HCT116 (cell line): ENCODE measurements around the gene CARD6. TPM values are rescaled to one million over a fixed set of nuclear protein-coding genes. Genes with fewer than 3 reads are reported as not detected.

Experiments used
- ATAC-seq: fragments of 200-7000 bp; cut with Tn5 transposase; 2 replicates; pipeline ENCODE4 v1.9.1; 2020; ENCODE audit warnings: mild to moderate bottlenecking, moderate library complexity
- BruUV-seq: library from RNA; stranded (reverse); fragments of 400-500 nt; replicated peaks from 2 replicates; lab custom pipeline; 2021; lab: Mats Ljungman, UMichigan
- CTCF ChIA-PET: fragments of 300-600 bp; sonication (Branson Sonifier 250); formaldehyde crosslinking; loops from one replicate; lab custom pipeline; 2021; ENCODE audit warnings: antibody characterized with exemption; lab: Charles Lee
- POLR2A ChIA-PET: fragments of 300-600, 350-600 bp; sonication (Branson Sonifier 250); formaldehyde crosslinking; loops from one replicate; lab custom pipeline; 2021; ENCODE audit warnings: antibody characterized with exemption; lab: Charles Lee
- RAD21 ChIA-PET, 2 experiments: fragments of 300-600 bp; sonication (Branson Sonifier 250); formaldehyde crosslinking; loops; one replicate each; lab custom pipeline; 2023; ENCODE audit warnings: low total read pairs in 2 of 2; ENCODE audit not compliant: uncharacterized antibody in 2 of 2, unreplicated experiment in 2 of 2, low non-redundant PET in 1 of 2; lab: Charles Lee
- DNase-seq: peaks from one replicate; pipeline ENCODE4 v3.0.0-alpha.2; 2010; ENCODE audit warnings: low read depth, low spot score
- H2AFZ ChIP-seq: fragments of 200-600 bp; shearing (Covaris generic), sonication (generic); 2 replicates; pipeline ENCODE4 v1.6.1; 2017; ENCODE audit warnings: low read depth, mixed run types, mixed read lengths, antibody characterized with exemption, low read length; ENCODE audit not compliant: poor library complexity, severe bottlenecking
- H3K27ac ChIP-seq: 2 replicates; pipeline ENCODE4 v1.5.1; 2012; ENCODE audit warnings: low read depth, low read length
- H3K27me3 ChIP-seq: fragments of 200-600 bp; sonication (generic); 2 replicates; pipeline ENCODE4 v1.6.1; 2016; ENCODE audit warnings: mixed run types, low read length, mixed read lengths; ENCODE audit not compliant: insufficient read depth
- H3K36me3 ChIP-seq, 2 experiments: fragments of 200-500 bp in 1 of 2; fragments of 200-600 bp in 1 of 2; sonication (Bioruptor generic) in 1 of 2; sonication (generic) in 1 of 2; 2 replicates each; pipeline versions ENCODE4 v1.5.1 to v1.6.1; 2014 to 2016; ENCODE audit warnings: low read length in 2 of 2, inconsistent platforms in 1 of 2, mixed read lengths in 1 of 2, mixed run types in 1 of 2; ENCODE audit not compliant: insufficient read depth in 2 of 2, control insufficient read depth in 1 of 2
- H3K4me1 ChIP-seq, 2 experiments: fragments of 200-600 bp in 1 of 2; sonication (generic) in 1 of 2; 2 replicates each; pipeline versions ENCODE4 v1.5.1 to v1.6.1; 2012 to 2017; ENCODE audit warnings: low read length in 2 of 2, inconsistent platforms in 1 of 2, mild to moderate bottlenecking in 1 of 2, mixed read lengths in 1 of 2, mixed run types in 1 of 2, moderate library complexity in 1 of 2; ENCODE audit not compliant: insufficient read depth in 2 of 2, control insufficient read depth in 1 of 2
- H3K4me2 ChIP-seq: fragments of 200-600 bp; sonication (generic); 2 replicates; pipeline ENCODE4 v1.6.1; 2017; ENCODE audit warnings: mixed run types, low read length, mixed read lengths
- H3K4me3 ChIP-seq, 2 experiments: fragments of 200-600 bp in 1 of 2; sonication (generic) in 1 of 2; replicated peaks in 1 of 2; 2 replicates each; pipeline ENCODE4 v1.5.1; 2011 to 2016; ENCODE audit warnings: low read length in 2 of 2, control low read depth in 1 of 2, low read depth in 1 of 2, mild to moderate bottlenecking in 1 of 2, mixed read lengths in 1 of 2, mixed run types in 1 of 2
- H3K79me2 ChIP-seq: fragments of 200-600 bp; sonication (generic); 2 replicates; pipeline ENCODE4 v1.6.1; 2017; ENCODE audit warnings: mild to moderate bottlenecking, mixed run types, low read length, moderate library complexity, mixed read lengths; ENCODE audit not compliant: insufficient read depth
- H3K9ac ChIP-seq: fragments of 200-600 bp; sonication (generic); 2 replicates; pipeline ENCODE4 v1.6.1; 2016; ENCODE audit warnings: low read length, mixed read lengths
- H3K9me2 ChIP-seq: fragments of 200-600 bp; sonication (generic), shearing (Covaris generic); 2 replicates; pipeline ENCODE4 v1.6.1; 2017; ENCODE audit warnings: mixed run types, mild to moderate bottlenecking, moderate library complexity; ENCODE audit not compliant: insufficient read depth
- H3K9me3 ChIP-seq, 2 experiments: fragments of 200-500 bp in 1 of 2; fragments of 200-600 bp in 1 of 2; sonication (Bioruptor generic) in 1 of 2; sonication (generic) in 1 of 2; 2 replicates each; pipeline ENCODE4 v1.6.1; 2014 to 2017; ENCODE audit warnings: low read length in 2 of 2, mixed read lengths in 2 of 2, inconsistent platforms in 1 of 2, low read depth in 1 of 2, mild to moderate bottlenecking in 1 of 2, mixed run types in 1 of 2, moderate library complexity in 1 of 2; ENCODE audit not compliant: control insufficient read depth in 1 of 2, insufficient read depth in 1 of 2
- H4K20me1 ChIP-seq: fragments of 200-600 bp; sonication (generic), shearing (Covaris generic); 2 replicates; pipeline ENCODE4 v1.6.1; 2017; ENCODE audit warnings: mixed run types, mild to moderate bottlenecking, moderate library complexity; ENCODE audit not compliant: insufficient read depth
- EGR1 ChIP-seq: IDR thresholded peaks from 2 replicates; pipeline ENCODE4 v1.6.1; 2012; ENCODE audit warnings: low read depth
- ELF1 ChIP-seq: IDR thresholded peaks from 2 replicates; pipeline ENCODE4 v1.6.1; 2012; ENCODE audit warnings: low read depth, borderline replicate concordance
- EZH2 ChIP-seq: fragments of 200-600 bp; sonication (generic); IDR thresholded peaks from 2 replicates; pipeline ENCODE4 v1.6.1; 2017; ENCODE audit warnings: antibody characterized with exemption, mixed run types
- EZH2phosphoT487 ChIP-seq: fragments of 200-600 bp; IDR thresholded peaks from 2 replicates; pipeline ENCODE4 v1.6.1; 2018; ENCODE audit warnings: antibody characterized with exemption, borderline replicate concordance
- FOSL1 ChIP-seq: IDR thresholded peaks from 2 replicates; pipeline ENCODE4 v1.6.1; 2012; ENCODE audit warnings: low read depth
- JUND ChIP-seq: IDR thresholded peaks from 2 replicates; pipeline ENCODE4 v1.6.1; 2012
- RAD21 ChIP-seq: IDR thresholded peaks from 2 replicates; pipeline ENCODE4 v1.6.1; 2012; ENCODE audit warnings: low read depth, mild to moderate bottlenecking
- REST ChIP-seq: IDR thresholded peaks from 2 replicates; pipeline ENCODE4 v1.6.1; 2012; ENCODE audit warnings: low read depth
- SIN3A ChIP-seq: IDR thresholded peaks from 2 replicates; pipeline ENCODE4 v1.6.1; 2012; ENCODE audit warnings: low read depth
- SP1 ChIP-seq: IDR thresholded peaks from 2 replicates; pipeline ENCODE4 v1.6.1; 2012; ENCODE audit warnings: low read depth
- SRF ChIP-seq: IDR thresholded peaks from 2 replicates; pipeline ENCODE4 v1.6.1; 2012; ENCODE audit warnings: low read depth
- ZBTB33 ChIP-seq: IDR thresholded peaks from 2 replicates; pipeline ENCODE4 v1.6.1; 2011; ENCODE audit warnings: mild to moderate bottlenecking, low read length, moderate library complexity; ENCODE audit not compliant: insufficient replicate concordance; ENCODE audit errors: extremely low read depth
- ZFX ChIP-seq: fragments of 450-650 bp; IDR thresholded peaks from 2 replicates; pipeline ENCODE4 v1.6.1; 2017
- ZNF274 ChIP-seq: fragments of 200-500 bp; sonication (Bioruptor generic); IDR thresholded peaks from 2 replicates; pipeline ENCODE4 v1.6.1; 2014; ENCODE audit warnings: mild to moderate bottlenecking, low read depth, low read length, inconsistent platforms
- intact Hi-C: fragments of 100-400 bp; cut with micrococcal nuclease; formaldehyde crosslinking; loops from 2 replicates; pipeline ENCODE4 v1.10.0; 2022
- total RNA-seq: library from RNA; stranded (reverse); gene quantifications from one replicate; pipeline ENCODE4 v1.2.1, GENCODE V29; 2021; ENCODE audit not compliant: unreplicated experiment

Gene CARD6
- total RNA-seq, 1 experiment from 2014 or later = not detected

DNA sequence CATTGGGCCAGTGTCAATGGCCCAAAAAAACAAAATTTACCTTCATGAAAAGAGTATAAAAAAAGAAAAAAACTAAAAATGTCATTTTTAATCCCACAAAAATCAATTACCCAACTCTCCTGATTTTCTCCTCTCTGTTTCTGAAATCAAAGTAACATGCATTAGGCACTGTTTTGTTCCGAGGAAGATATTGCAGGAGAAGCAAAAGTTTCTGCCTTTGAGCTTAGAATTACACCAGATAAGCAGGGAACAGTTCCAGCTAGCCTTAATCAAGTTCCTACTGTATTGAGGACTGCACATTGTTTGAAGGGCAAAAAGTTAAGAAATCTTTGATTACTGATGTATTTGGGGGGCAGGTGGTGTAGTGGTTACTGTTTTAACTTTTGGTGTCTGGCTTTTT is 41.9 kb upstream of the CARD6 start:
- RAD21 ChIA-PET = no interaction called here
- BruUV-seq = no TSS peak
- intact Hi-C loops = no loop called here
- POLR2A ChIA-PET = interaction anchor here (0.6 kb wide), 1 partner anchor 265 kb away, joined by 4 read pairs; no protein-coding TSS in a partner anchor
- Histone ChIP-seq H3K36me3 (no peaks in the 10 kb centered on the region), H4K20me1 (peaks cover 5% of the 10 kb centered on the region; the same call in 1 of the 2 replicates), H3K9me2 (no peaks in the 10 kb centered on the region), H3K9ac (peak overlapping the region; percentile 80), H3K4me2 (peak overlapping the region; percentile 98), H2AFZ (peak overlapping the region; percentile 98), H3K27me3 (no peaks in the 10 kb centered on the region), H3K9me3 (no peaks in the 10 kb centered on the region), H3K79me2 (peaks cover 34% of the 10 kb centered on the region), H3K4me3 (peak overlapping the region; percentile 79 to 82), H3K27ac (peak overlapping the region; percentile 68; the same call in 1 of the 2 replicates), H3K4me1 (peaks cover 15 to 18% of the 10 kb centered on the region in 2 experiments)
- CTCF ChIA-PET = interaction anchor here (0.6 to 1.1 kb wide), 3 partner anchors 8 to 1160 kb away, joined by 3 to 5 read pairs (median 3); no protein-coding TSS in a partner anchor
- TF ChIP-seq SIN3A = no peak
- DNase-seq = no peak
- no peak for ATAC-seq

DNA sequence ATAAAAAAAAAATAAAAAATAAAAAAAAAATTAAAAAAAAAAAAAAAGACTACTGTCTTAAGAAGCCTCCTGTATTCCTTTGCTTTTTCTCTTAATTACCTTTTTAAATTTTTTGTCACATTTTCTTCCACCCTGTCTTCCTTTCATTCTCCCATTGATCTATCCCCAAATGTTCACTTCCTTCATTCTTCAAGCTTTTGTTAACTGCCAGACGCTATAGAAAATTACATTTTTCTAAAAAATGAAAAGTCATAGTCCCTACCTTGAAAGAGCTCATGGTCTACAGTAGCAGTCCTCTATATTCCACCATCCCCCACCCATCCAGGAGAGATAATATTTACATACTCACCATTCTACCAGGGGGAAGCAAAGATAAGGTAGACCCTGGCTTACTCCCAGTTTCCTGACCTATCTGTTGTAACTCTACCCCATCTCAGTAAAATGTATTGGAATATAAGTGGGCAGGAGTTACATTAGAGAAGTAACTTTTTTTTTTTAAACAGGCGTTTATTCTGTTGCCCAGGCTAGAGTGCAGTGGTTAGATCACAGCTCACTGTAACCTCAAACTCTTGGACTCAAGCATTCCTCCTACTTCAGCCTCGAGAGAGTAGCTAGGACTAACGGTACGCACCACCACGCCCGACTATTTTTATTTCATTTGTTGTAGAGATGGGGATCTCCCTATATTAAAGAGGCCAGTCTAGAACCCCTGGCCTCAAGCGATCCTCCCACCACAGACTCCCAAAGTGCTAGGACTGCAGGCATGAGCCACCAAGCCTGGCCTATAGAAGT is 39.2 kb upstream of the CARD6 start:
- CTCF ChIA-PET = no interaction called here
- no peak overlapping the region for H3K4me2 ChIP-seq
- H4K20me1 ChIP-seq = no peaks in the 10 kb centered on the region
- DNase-seq (no peak), ATAC-seq (no peak)
- no peaks in the 10 kb centered on the region for H3K27me3 ChIP-seq
- no peak overlapping the region for H2AFZ ChIP-seq
- RAD21 ChIA-PET = no interaction called here
- intact Hi-C loops = no loop called here
- no peaks in the 10 kb centered on the region for H3K36me3 ChIP-seq
- POLR2A ChIA-PET = no interaction called here
- no peak overlapping the region for H3K9ac ChIP-seq
- no peaks in the 10 kb centered on the region for H3K9me2 ChIP-seq
- H3K9me3 ChIP-seq = no peaks in the 10 kb centered on the region
- no peak overlapping the region for H3K27ac ChIP-seq
- peaks cover 7% of the 10 kb centered on the region for H3K79me2 ChIP-seq
- no peak overlapping the region for H3K4me3 ChIP-seq
- H3K4me1 ChIP-seq = peaks cover 8 to 11% of the 10 kb centered on the region in 2 experiments
- BruUV-seq = no TSS peak
- TF ChIP-seq ZBTB33 = no peak
- no peak for TF ChIP-seq FOSL1
- no peak for TF ChIP-seq JUND
- TF ChIP-seq ZNF274 = no peak
- TF ChIP-seq EGR1 = no peak
- TF ChIP-seq RAD21 = no peak
- TF ChIP-seq ELF1 = no peak
- TF ChIP-seq SRF = no peak
- no peak for TF ChIP-seq ZFX
- no peak for TF ChIP-seq EZH2phosphoT487
- TF ChIP-seq SP1 = no peak
- no peak for TF ChIP-seq EZH2
- no peak for TF ChIP-seq REST
